ENCODE measurements around the gene PSMB7.

DNA sequence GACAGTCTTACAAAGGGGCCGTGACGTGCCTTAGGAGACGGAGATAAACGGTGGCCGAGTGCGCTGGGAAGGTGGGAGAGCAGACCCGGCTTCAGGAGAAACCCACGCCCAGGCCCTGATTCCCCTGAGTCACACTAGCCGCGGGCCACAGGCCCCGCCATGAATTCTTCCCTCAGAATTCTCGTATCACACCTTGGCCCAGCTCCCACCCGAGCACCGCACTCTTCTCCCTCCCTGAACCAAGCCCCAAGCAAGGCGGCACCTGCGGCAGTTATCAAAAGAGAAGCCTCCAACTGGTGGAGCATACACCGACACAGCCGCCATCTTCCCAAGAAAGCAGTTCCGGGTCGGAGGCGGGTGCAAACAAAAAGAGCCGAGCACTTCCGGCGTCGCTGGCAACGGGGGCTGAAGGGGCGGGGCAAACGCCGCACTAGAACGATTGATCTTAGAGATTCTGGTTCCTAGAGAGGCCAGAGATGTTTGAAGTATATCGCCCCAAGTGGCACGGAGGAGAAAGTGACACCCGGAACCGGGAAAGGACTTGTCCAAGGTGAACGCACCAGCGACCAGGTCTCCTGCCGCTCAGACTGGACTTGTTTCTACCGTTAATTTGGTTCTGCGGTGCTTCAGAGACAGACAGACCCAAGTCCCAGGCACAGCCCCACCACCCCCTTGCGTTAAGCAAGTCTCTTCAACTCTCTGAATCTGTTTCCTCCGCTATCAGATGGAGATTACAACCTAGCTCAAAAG, at the start of gene PSMB7:
- TF ChIP-seq, protein P1, sequence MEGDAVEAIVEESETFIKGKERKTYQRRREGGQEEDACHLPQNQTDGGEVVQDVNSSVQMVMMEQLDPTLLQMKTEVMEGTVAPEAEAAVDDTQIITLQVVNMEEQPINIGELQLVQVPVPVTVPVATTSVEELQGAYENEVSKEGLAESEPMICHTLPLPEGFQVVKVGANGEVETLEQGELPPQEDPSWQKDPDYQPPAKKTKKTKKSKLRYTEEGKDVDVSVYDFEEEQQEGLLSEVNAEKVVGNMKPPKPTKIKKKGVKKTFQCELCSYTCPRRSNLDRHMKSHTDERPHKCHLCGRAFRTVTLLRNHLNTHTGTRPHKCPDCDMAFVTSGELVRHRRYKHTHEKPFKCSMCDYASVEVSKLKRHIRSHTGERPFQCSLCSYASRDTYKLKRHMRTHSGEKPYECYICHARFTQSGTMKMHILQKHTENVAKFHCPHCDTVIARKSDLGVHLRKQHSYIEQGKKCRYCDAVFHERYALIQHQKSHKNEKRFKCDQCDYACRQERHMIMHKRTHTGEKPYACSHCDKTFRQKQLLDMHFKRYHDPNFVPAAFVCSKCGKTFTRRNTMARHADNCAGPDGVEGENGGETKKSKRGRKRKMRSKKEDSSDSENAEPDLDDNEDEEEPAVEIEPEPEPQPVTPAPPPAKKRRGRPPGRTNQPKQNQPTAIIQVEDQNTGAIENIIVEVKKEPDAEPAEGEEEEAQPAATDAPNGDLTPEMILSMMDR (IDR thresholded peaks at IDR 0.05; ENCODE audit: low read depth, low read length): peak; percentile 76
- no peak for TF ChIP-seq EZH2phosphoT487 (IDR thresholded peaks at IDR 0.05; ENCODE audit: low read depth)
